ENCODE results near the gene NRROS. TPM values are rescaled to one million over a fixed set of nuclear protein-coding genes. Genes with fewer than 3 reads are reported as not detected.
"Not testable (repeated sequence)": the region's sequence is repeated elsewhere in the genome, so short reads cannot be mapped to it uniquely, and the experiment has no call there.

Gene NRROS
- total and polyA plus RNA-seq, 5 donors from 2014 or later = 2.5 to 18.3 (median 4.3) TPM

DNA sequence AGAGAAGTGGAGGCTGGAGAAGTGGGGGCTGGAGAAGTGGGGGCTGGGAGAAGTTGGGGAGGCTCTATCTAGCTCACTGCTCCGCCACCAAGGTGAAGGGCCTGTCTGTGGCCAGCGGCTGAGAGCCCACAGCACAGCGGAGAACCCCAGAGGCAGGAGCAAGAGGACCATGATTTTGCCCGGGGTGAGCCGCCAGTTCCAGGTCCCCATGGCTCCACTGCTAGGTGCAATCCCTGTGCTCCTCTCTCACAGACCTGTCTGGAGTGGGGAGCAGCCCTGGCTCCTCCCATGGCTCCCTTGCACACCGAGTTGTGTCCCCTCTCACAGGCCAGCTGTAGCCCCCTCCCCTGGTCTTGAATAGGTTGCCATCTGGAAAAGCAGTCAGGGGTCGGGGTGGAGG, 4.7 kb upstream of the NRROS start:
- no peaks in the 10 kb centered on the region for H3K9me3 ChIP-seq (ENCODE audit: control insufficient read depth in 2 of 2, low read length in 2 of 2)
- no peaks in the 10 kb centered on the region for H3K27me3 Mint-ChIP-seq
- H3K4me3 Mint-ChIP-seq = peak overlapping the region in 3 of 4 donors; percentile 28 to 80 (median 79)
- DNase-seq (no peak), ATAC-seq (ENCODE audit: low read depth in 2 of 2) (no peak)
- H3K36me3 Mint-ChIP-seq = no peaks in the 10 kb centered on the region
- H3K4me1 ChIP-seq (ENCODE audit: control insufficient read depth, insufficient read depth, low read length, poor library complexity, severe bottlenecking) = peaks cover 63% of the 10 kb centered on the region
- H3K27ac Mint-ChIP-seq = peak overlapping the region in 2 of 3 donors; percentile 83 to 86
- H3K36me3 ChIP-seq (ENCODE audit: control insufficient read depth, insufficient read depth, low read length) = no peaks in the 10 kb centered on the region
- no peaks in the 10 kb centered on the region for H3K27me3 ChIP-seq (ENCODE audit: control insufficient read depth, insufficient read depth, low read length)
- H3K4me3 ChIP-seq (ENCODE audit: low read depth, low read length) = no peak overlapping the region
- no peak overlapping the region for H3K27ac ChIP-seq (ENCODE audit: insufficient read depth, low read length, poor library complexity, severe bottlenecking)
- H3K9me3 Mint-ChIP-seq = no peaks in the 10 kb centered on the region
- H3K4me1 Mint-ChIP-seq = peaks cover 17 to 81% (median 49%) of the 10 kb centered on the region in 4 donors

DNA sequence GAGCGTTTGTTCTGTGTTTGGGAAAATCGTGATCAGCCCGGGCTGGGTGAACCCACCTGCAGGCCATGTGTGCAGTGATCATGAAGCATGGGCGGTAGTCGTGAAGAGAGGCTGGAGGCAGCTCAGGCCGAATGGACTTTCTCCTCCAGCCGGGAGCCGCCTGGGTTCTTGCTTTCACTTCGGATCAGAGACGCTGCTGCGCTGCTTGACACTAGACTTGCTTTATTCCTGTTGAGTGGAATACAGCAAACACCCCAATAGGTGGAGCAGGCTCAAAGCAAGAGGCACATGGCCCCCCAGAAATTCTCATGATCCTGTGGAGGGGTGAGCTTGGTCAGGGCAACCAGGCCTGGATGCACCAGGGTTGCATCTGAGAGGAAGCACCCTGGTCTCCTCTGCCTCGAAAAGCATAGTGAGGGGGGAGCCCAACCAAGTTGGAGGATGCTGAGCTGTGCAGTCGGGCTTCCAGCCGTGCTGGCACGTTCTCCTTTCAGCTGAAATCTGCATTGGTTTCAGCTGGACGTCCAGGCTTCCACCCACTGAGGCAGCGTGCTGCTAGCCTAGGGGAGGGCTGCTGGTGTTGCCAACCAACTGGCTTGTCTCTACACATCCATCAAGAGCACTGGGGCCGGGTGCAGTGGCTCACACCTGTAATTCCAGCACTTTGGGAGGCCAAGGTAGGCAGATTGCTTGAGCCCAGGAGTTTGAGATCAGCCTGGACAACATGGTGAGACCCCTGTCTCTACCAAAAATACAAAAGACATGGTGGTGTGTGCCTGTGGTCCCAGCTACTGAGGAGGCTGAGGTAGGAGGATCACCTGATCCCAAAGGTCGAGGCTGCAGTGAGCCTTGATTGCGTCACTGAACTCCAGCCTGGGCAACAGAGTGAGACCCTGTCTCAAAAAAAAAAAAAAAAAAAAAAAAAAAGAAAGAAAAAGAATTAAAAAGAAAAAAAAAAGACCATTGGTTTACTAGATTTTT, 2.8 kb upstream of the NRROS start:
- no peaks in the 10 kb centered on the region for H3K27me3 Mint-ChIP-seq

DNA sequence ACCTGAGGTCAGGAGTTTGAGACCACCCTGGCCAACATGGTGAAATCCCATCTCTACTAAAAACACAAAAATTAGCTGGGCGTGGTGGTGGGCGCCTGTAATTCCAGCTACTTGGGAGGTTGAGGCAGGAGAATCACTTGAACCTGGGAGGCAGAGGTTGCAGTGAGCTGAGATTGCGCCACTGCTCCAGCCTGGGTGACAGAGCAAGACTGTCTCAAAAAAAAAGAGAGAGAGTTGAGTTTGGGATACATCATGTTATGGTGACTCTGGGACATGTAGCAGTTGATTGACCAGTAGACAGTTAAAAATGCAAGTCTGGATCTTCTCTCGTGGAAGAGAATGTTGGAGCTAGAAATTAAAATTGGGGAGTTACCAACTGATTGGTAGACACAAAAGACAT, 1.6 kb upstream of the NRROS start:
- H3K27ac Mint-ChIP-seq = peak overlapping the region; percentile 66 to 96 (median 78)
- not testable (repeated sequence) for H3K9me3 ChIP-seq (ENCODE audit: control insufficient read depth in 2 of 2, low read length in 2 of 2); DNase-seq; H3K36me3 ChIP-seq (ENCODE audit: control insufficient read depth, insufficient read depth, low read length); H3K9me3 Mint-ChIP-seq; ATAC-seq (ENCODE audit: low read depth in 2 of 2); H3K27me3 ChIP-seq (ENCODE audit: control insufficient read depth, insufficient read depth, low read length); H3K36me3 Mint-ChIP-seq; H3K27me3 Mint-ChIP-seq
- peaks cover 65% of the 10 kb centered on the region for H3K4me1 ChIP-seq (ENCODE audit: control insufficient read depth, insufficient read depth, low read length, poor library complexity, severe bottlenecking)
- H3K27ac ChIP-seq (ENCODE audit: insufficient read depth, low read length, poor library complexity, severe bottlenecking) = peak overlapping the region; percentile 14
- peak overlapping the region; percentile 1 for H3K4me3 ChIP-seq (ENCODE audit: low read depth, low read length)
- peak overlapping the region; percentile 23 to 88 (median 60) for H3K4me3 Mint-ChIP-seq
- H3K4me1 Mint-ChIP-seq = peaks cover 16 to 81% (median 50%) of the 10 kb centered on the region in 4 donors

More for the DNA sequence above, 2.8 kb upstream of the NRROS start:
- no peak for DNase-seq
- no peaks in the 10 kb centered on the region for H3K9me3 Mint-ChIP-seq
- Histone ChIP-seq H3K36me3 (ENCODE audit: control insufficient read depth, insufficient read depth, low read length) (no peaks in the 10 kb centered on the region), H3K4me1 (ENCODE audit: control insufficient read depth, insufficient read depth, low read length, poor library complexity, severe bottlenecking) (peaks cover 63% of the 10 kb centered on the region), H3K9me3 (ENCODE audit: control insufficient read depth in 2 of 2, low read length in 2 of 2) (no peaks in the 10 kb centered on the region), H3K4me3 (ENCODE audit: low read depth, low read length) (no peak overlapping the region), H3K27ac (ENCODE audit: insufficient read depth, low read length, poor library complexity, severe bottlenecking) (no peak overlapping the region), H3K27me3 (ENCODE audit: control insufficient read depth, insufficient read depth, low read length) (no peaks in the 10 kb centered on the region)
- H3K4me1 Mint-ChIP-seq = peaks cover 11 to 78% (median 44%) of the 10 kb centered on the region in 4 donors
- H3K4me3 Mint-ChIP-seq = peak overlapping the region; percentile 19 to 88 (median 72)
- no peak for ATAC-seq (ENCODE audit: low read depth in 2 of 2)
- H3K27ac Mint-ChIP-seq = peak overlapping the region; percentile 20 to 66 (median 46)
- H3K36me3 Mint-ChIP-seq = peaks cover 3% of the 10 kb centered on the region

DNA sequence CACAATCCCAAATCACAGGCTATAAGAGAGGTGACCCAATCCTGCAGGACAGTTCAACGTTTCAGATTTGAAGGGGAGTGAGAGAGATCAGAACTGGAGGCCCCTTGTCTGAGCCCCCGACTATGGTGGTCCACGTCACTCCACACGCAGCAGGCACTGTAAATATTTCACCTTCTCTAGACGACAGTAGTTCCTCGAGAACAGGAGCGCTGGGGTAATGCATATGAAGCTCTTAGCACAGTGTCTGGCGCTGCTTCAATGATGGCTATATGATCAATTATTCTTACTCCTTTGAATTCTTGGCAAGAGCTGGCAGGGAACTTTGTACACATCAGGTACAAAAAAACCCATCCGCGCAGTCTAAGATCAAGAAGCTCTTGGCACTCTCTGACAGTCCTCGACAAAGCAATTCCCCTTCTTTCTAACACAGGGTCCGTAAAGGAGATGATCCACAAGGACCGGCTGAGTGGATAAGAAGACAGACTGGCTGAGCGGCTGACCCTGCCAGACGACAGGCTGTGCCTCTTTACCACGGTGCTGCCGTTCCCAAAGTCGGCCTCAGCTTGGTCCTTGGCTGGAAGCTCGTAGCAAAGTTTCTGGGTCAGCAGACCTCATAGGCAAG, 522 bp upstream of the NRROS start:
- DNase-seq (peak in 1 of 3 donors; percentile 26), ATAC-seq (ENCODE audit: low read depth in 2 of 2) (peak in 1 of 2 donors; percentile 1)
- H3K4me1 ChIP-seq (ENCODE audit: control insufficient read depth, insufficient read depth, low read length, poor library complexity, severe bottlenecking) = peaks cover 65% of the 10 kb centered on the region
- H3K9me3 ChIP-seq (ENCODE audit: control insufficient read depth in 2 of 2, low read length in 2 of 2) = no peaks in the 10 kb centered on the region
- H3K27ac ChIP-seq (ENCODE audit: insufficient read depth, low read length, poor library complexity, severe bottlenecking) = peak overlapping the region; percentile 78
- H3K27ac Mint-ChIP-seq = peak overlapping the region; percentile 90 to 93 (median 93)
- H3K27me3 ChIP-seq (ENCODE audit: control insufficient read depth, insufficient read depth, low read length) = no peaks in the 10 kb centered on the region
- peaks cover 11% of the 10 kb centered on the region for H3K36me3 Mint-ChIP-seq
- peak overlapping the region; percentile 88 to 94 (median 92) for H3K4me3 Mint-ChIP-seq
- H3K4me3 ChIP-seq (ENCODE audit: low read depth, low read length) = peak overlapping the region; percentile 82
- peaks cover 5% of the 10 kb centered on the region for H3K36me3 ChIP-seq (ENCODE audit: control insufficient read depth, insufficient read depth, low read length)
- peaks cover 16 to 81% (median 51%) of the 10 kb centered on the region in 4 donors for H3K4me1 Mint-ChIP-seq
- no peaks in the 10 kb centered on the region for H3K9me3 Mint-ChIP-seq
- H3K27me3 Mint-ChIP-seq = no peaks in the 10 kb centered on the region

DNA sequence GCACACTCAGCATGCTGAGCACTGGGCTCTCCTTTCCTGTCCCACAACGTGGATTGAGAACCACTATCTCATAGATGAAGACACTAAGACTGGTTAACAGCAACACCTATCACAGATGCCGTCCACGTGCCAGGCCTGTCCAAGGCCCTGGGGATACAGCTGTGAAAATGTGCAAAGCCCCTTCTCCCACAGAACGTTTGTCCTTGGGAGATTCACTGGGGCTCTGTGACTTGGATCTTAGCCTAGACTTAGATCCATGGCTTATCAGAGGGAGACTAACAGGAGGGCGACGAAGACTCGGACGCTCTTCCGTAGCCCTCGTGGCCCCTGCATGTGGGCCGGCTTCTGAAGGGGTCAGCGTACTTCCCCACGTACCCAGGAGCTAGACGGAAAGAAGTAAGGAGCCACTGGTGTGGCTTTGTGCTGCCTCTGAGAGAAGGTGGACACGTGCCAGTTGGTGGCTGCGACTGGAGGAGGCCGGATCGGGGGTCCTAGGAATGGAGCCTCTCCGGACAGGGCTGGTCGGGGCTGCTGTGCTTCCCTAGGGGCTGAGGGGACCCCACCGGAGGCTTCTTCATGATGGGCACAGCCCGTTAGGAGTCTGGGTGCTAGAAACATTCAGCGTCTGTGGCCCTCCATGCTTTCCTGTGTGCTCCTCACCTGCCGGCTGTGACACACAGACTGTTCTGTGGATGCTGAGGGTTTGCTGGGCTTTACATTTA, 964 bp downstream of the NRROS start:
- no peaks in the 10 kb centered on the region for H3K9me3 ChIP-seq (ENCODE audit: control insufficient read depth in 2 of 2, low read length in 2 of 2)

DNA sequence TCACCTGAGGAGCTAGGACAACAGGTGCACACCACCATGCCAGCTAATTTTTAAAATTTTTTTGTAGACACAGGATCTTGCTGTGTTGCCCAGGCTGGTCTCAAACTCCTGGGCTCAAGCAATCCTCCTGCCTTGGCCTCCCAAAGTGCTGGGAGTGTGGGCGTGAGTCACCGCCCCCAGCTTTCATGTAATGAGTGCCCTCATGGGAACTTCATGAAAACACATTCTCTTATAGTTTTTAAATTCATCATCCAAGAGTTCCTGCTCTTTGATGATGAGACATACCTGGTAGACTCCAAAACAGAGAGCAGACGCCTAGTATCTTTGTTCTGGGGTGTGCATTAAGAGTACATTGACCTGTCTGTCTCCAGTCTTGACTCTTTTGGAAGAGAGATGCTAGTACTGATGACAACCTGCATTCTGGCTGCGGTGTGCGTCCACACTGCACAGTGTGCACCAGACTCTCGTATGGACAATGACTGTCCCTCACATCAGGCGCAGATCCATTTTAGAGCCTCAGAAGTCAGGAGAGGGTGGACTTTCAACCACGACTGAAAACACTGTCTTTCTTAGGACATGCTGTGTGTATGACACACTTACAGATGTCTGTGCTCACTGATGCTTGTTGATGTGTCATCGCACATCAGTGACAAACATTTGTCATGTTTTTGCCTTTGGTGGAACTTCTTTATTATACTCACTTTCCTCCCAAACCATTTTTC, 2.0 kb downstream of the NRROS start:
- Mint-ChIP-seq H3K4me1 (peaks cover 25 to 90% (median 59%) of the 10 kb centered on the region in 4 donors), H3K9me3 (no peaks in the 10 kb centered on the region), H3K27me3 (no peaks in the 10 kb centered on the region), H3K4me3 (peak overlapping the region; percentile 88 to 94 (median 92)), H3K36me3 (peaks cover 18% of the 10 kb centered on the region), H3K27ac (peak overlapping the region; percentile 43 to 93 (median 90))
- Histone ChIP-seq H3K27me3 (ENCODE audit: control insufficient read depth, insufficient read depth, low read length) (no peaks in the 10 kb centered on the region), H3K9me3 (ENCODE audit: control insufficient read depth in 2 of 2, low read length in 2 of 2) (no peaks in the 10 kb centered on the region), H3K4me3 (ENCODE audit: low read depth, low read length) (peak overlapping the region; percentile 95), H3K36me3 (ENCODE audit: control insufficient read depth, insufficient read depth, low read length) (peaks cover 20% of the 10 kb centered on the region), H3K4me1 (ENCODE audit: control insufficient read depth, insufficient read depth, low read length, poor library complexity, severe bottlenecking) (peaks cover 85% of the 10 kb centered on the region), H3K27ac (ENCODE audit: insufficient read depth, low read length, poor library complexity, severe bottlenecking) (peak overlapping the region; percentile 78)
- DNase-seq = peak in 1 of 3 donors; percentile 25
- ATAC-seq (ENCODE audit: low read depth in 2 of 2) = peak; percentile 22 to 23

More for the DNA sequence above, 964 bp downstream of the NRROS start:
- no peaks in the 10 kb centered on the region for H3K27me3 Mint-ChIP-seq
- no peaks in the 10 kb centered on the region for H3K9me3 Mint-ChIP-seq
- peaks cover 10% of the 10 kb centered on the region for H3K36me3 ChIP-seq (ENCODE audit: control insufficient read depth, insufficient read depth, low read length)
- H3K27ac Mint-ChIP-seq = peak overlapping the region; percentile 90 to 93 (median 92)
- no peaks in the 10 kb centered on the region for H3K27me3 ChIP-seq (ENCODE audit: control insufficient read depth, insufficient read depth, low read length)
- H3K4me1 ChIP-seq (ENCODE audit: control insufficient read depth, insufficient read depth, low read length, poor library complexity, severe bottlenecking) = peaks cover 75% of the 10 kb centered on the region
- H3K4me3 ChIP-seq (ENCODE audit: low read depth, low read length) = peak overlapping the region; percentile 95
- peak in 1 of 3 donors; percentile 34 for DNase-seq
- peak overlapping the region; percentile 78 for H3K27ac ChIP-seq (ENCODE audit: insufficient read depth, low read length, poor library complexity, severe bottlenecking)
- peaks cover 25 to 87% (median 56%) of the 10 kb centered on the region in 4 donors for H3K4me1 Mint-ChIP-seq
- H3K36me3 Mint-ChIP-seq = peaks cover 18% of the 10 kb centered on the region
- peak overlapping the region; percentile 88 to 94 (median 92) for H3K4me3 Mint-ChIP-seq
- peak; percentile 13 to 19 for ATAC-seq (ENCODE audit: low read depth in 2 of 2)

Data from CD4-positive, CD25-positive, alpha-beta regulatory T cell (primary cell).